ENCODE data around the gene BMPR1B.

DNA sequence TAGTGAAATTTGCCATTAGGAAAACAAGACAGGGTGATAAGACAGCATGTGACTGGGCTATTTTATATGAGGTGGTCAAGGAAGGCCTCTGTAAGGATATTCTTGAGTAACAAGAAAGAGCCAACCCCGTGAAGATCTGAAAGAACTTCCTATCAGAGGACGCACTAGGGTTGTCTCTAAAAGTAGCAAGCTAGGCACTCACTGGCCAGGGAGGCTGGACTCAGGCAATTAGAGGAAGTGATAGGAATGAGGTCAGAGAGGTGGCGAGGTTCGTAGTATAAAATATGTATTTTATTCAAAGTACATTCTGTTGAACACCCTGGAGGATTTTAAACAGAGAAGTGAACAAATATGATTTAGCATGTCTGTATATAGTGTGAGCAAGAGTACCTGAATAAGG lies 4.6 kb downstream of the BMPR1B start:
- no peak for TF ChIP-seq POLR2A (IDR thresholded peaks at IDR 0.05)
- TF ChIP-seq, protein P1, sequence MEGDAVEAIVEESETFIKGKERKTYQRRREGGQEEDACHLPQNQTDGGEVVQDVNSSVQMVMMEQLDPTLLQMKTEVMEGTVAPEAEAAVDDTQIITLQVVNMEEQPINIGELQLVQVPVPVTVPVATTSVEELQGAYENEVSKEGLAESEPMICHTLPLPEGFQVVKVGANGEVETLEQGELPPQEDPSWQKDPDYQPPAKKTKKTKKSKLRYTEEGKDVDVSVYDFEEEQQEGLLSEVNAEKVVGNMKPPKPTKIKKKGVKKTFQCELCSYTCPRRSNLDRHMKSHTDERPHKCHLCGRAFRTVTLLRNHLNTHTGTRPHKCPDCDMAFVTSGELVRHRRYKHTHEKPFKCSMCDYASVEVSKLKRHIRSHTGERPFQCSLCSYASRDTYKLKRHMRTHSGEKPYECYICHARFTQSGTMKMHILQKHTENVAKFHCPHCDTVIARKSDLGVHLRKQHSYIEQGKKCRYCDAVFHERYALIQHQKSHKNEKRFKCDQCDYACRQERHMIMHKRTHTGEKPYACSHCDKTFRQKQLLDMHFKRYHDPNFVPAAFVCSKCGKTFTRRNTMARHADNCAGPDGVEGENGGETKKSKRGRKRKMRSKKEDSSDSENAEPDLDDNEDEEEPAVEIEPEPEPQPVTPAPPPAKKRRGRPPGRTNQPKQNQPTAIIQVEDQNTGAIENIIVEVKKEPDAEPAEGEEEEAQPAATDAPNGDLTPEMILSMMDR (IDR thresholded peaks at IDR 0.05) = no peak
